Stomach (tissue), 9 donors: ENCODE results near the gene FGD6. TPM values are rescaled to one million over a fixed set of nuclear protein-coding genes. Genes with fewer than 3 reads are reported as not detected.

Source experiments
- DNase-seq, 2 donors: peaks; one replicate each; pipeline versions ENCODE4 v3.0.0 to v3.0.0-alpha.2; 2013 to 2019
- H3K27ac ChIP-seq, 5 donors: fragments of 200-600 bp in 4 of 5; sonication (generic) in 4 of 5; one replicate each; pipeline ENCODE4 v1.5.1; 2013 to 2019; ENCODE audit warnings: mild to moderate bottlenecking in 1 of 5, moderate library complexity in 1 of 5
- H3K27me3 ChIP-seq, 3 donors: fragments of 200-600 bp; sonication (generic); one replicate each; pipeline ENCODE4 v1.5.1; 2017 to 2019; ENCODE audit warnings: mixed run types in 1 of 3
- H3K36me3 ChIP-seq, 4 donors: fragments of 200-600 bp; sonication (generic); 1 replicate in 3 of 4; 2 replicates in 1 of 4; pipeline ENCODE4 v1.5.1; 2016 to 2019
- H3K4me1 ChIP-seq, 4 donors: fragments of 200-600 bp; sonication (generic); one replicate each; pipeline ENCODE4 v1.5.1; 2016 to 2019
- H3K4me3 ChIP-seq, 4 donors: fragments of 200-600 bp; sonication (generic) in 3 of 4; one replicate each; pipeline ENCODE4 v1.5.1; 2016 to 2019; ENCODE audit warnings: mild to moderate bottlenecking in 1 of 4
- H3K9me3 ChIP-seq, 4 donors: fragments of 200-600 bp; sonication (generic); one replicate each; pipeline ENCODE4 v1.5.1; 2016 to 2019
- EP300 ChIP-seq: sonication (generic); formaldehyde crosslinking; IDR thresholded peaks from one replicate; pipeline ENCODE4 v1.6.1; 2017; ENCODE audit warnings: antibody characterized with exemption
- POLR2A ChIP-seq, 4 donors: fragments of 450-650 bp; IDR thresholded peaks; one replicate each; pipeline ENCODE4 v1.6.1; 2016; ENCODE audit warnings: antibody characterized with exemption in 4 of 4, control low read depth in 2 of 4, mild to moderate bottlenecking in 1 of 4, moderate library complexity in 1 of 4
- POLR2AphosphoS5 ChIP-seq, 3 donors: sonication (generic); formaldehyde crosslinking; IDR thresholded peaks; one replicate each; pipeline ENCODE4 v1.6.1; 2016; ENCODE audit warnings: antibody characterized with exemption in 3 of 3
- WGBS, 5 donors: extraction: QIAGEN DNeasy Blood & Tissue Kit in 3 of 5; methylation state at CpG; one replicate each; pipeline versions ENCODE4 v1.1.5 to v1.1.7; 2013 to 2018; 5-methylcytosine and 5-hydroxymethylcytosine counted together
- intact Hi-C: fragments of 100-400 bp; cut with DNase I; formaldehyde crosslinking; loops from one replicate; pipeline ENCODE4 v1.15.1; 2023; ENCODE audit warnings: low total_unique reads
- polyA plus RNA-seq, 3 donors: library from polyadenylated mRNA; stranded (reverse); fragments of 200-250 nt; gene quantifications; one replicate each; pipeline ENCODE4 v1.2.3, GENCODE V29; 2013
- total RNA-seq, 5 donors: library from RNA; depleted of rRNA; stranded (reverse); fragments of >200 nt; gene quantifications; one replicate each; pipeline versions ENCODE4 v1.1.0 to v1.2.3, GENCODE V29; 2014 to 2016
- TF ChIP-seq, protein P1 (sequence below), 7 experiments: fragments of 450-650 bp in 4 of 7; fragments of 200-600 bp in 3 of 7; sonication (generic) in 3 of 7; IDR thresholded peaks; one replicate each; pipeline ENCODE4 v1.5.1; 2016 to 2019; ENCODE audit warnings: antibody characterized with exemption in 7 of 7, control low read depth in 2 of 7, mild to moderate bottlenecking in 1 of 7
- donor health status: healthy with polysubstance abuse.
- donor health status: Bipolar disorder and iron deficiency.
- donor health status: healthy.

Gene FGD6
- total and polyA plus RNA-seq, 8 donors = 0.92 to 16.3 (median 5.7) TPM

DNA sequence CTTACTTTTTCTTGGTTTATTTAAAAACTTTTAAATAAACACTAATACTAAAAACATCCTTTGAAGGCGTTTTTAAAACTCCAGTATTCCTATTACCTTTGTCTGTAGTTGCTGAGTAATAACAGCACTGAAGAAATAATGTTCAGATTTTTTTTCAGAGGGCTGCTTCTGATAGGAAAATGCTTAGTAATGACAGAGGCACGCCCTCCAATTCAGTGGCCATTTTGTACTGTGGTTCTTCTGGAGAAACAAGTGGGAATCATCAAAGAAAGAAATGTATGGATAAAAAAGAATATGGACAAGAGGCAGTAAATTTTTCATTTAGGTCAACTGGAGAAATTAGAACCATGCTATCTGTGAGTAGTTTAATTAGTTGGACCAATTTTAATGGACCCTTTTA lies 13.9 kb upstream of the FGD6 start:
- no peak overlapping the region for H3K27ac ChIP-seq
- WGBS, 5 donors = 51 to 57% (median 56%) methylated on average over 2 of the region's 2 CpGs
- DNase-seq = peak in 1 of 2 donors; percentile 51

DNA sequence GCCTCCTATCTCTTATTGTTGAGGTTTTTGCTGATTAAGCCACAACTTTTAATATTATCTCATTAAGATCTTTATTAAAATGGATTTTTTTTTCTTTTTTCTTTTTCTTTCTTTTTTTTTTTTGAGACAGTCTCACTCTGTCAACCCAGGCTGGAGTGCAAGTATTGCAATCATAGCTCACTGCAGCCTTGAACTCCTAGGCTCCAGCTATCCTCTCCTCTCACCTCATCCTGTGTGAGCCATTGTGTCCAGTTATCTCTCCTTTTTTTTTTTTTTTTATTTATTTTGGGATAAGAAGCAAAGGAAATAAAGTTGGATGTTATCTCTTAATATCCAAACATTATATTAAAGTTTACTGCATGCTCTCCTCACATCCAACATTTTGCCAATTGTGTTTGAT lies 13.0 kb upstream of the FGD6 start:
- Histone ChIP-seq H3K27me3 (no peaks in the 10 kb centered on the region), H3K9me3 (no peaks in the 10 kb centered on the region), H3K27ac (no peak overlapping the region), H3K4me1 (peaks cover 0 to 43% (median 26%) of the 10 kb centered on the region in 4 donors), H3K4me3 (no peak overlapping the region), H3K36me3 (peaks cover under 1 to 6% (median 3%) of the 10 kb centered on the region in 4 donors)
- no peak for TF ChIP-seq POLR2AphosphoS5 (IDR thresholded peaks at IDR 0.05)
- TF ChIP-seq EP300 = no peak
- TF ChIP-seq, protein P1, sequence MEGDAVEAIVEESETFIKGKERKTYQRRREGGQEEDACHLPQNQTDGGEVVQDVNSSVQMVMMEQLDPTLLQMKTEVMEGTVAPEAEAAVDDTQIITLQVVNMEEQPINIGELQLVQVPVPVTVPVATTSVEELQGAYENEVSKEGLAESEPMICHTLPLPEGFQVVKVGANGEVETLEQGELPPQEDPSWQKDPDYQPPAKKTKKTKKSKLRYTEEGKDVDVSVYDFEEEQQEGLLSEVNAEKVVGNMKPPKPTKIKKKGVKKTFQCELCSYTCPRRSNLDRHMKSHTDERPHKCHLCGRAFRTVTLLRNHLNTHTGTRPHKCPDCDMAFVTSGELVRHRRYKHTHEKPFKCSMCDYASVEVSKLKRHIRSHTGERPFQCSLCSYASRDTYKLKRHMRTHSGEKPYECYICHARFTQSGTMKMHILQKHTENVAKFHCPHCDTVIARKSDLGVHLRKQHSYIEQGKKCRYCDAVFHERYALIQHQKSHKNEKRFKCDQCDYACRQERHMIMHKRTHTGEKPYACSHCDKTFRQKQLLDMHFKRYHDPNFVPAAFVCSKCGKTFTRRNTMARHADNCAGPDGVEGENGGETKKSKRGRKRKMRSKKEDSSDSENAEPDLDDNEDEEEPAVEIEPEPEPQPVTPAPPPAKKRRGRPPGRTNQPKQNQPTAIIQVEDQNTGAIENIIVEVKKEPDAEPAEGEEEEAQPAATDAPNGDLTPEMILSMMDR (IDR thresholded peaks at IDR 0.05) = no peak
- no peak for TF ChIP-seq POLR2A (IDR thresholded peaks at IDR 0.05)
- intact Hi-C loops = no loop called here
- DNase-seq = no peak

More for the DNA sequence above, 13.9 kb upstream of the FGD6 start:
- Histone ChIP-seq H3K27me3 (no peaks in the 10 kb centered on the region), H3K4me3 (no peak overlapping the region), H3K9me3 (no peaks in the 10 kb centered on the region), H3K4me1 (peaks cover 0 to 43% (median 26%) of the 10 kb centered on the region in 4 donors), H3K36me3 (peaks cover 0 to 3% (median 2%) of the 10 kb centered on the region in 4 donors)
- intact Hi-C loops = no loop called here
- TF ChIP-seq, protein P1 (IDR thresholded peaks at IDR 0.05) = no peak
- TF ChIP-seq POLR2A (IDR thresholded peaks at IDR 0.05) = no peak
- no peak for TF ChIP-seq EP300
- no peak for TF ChIP-seq POLR2AphosphoS5 (IDR thresholded peaks at IDR 0.05)

DNA sequence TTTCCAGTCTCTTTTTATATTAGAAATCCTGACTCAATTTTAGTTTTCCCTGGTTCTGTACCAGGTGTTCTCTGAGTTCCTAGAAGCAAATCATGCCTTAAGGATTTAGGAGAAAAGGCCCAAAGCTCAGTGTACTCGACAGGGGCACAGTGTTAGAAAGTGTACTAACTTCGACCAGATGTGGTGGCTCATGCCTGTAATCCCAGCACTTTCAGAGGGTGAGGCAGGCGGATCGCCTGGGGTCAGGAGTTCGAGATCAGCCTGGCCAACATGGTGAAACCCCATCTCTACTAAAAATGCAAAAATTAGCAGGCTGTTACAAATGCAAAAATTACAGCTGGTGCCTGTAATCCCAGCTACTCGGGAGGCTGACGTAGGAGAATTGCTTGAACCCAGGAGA lies 12.4 kb upstream of the FGD6 start:
- Histone ChIP-seq H3K27me3 (no peaks in the 10 kb centered on the region), H3K27ac (no peak overlapping the region), H3K4me3 (no peak overlapping the region), H3K9me3 (no peaks in the 10 kb centered on the region), H3K4me1 (peaks cover 0 to 44% (median 27%) of the 10 kb centered on the region in 4 donors), H3K36me3 (peaks cover 5 to 13% (median 9%) of the 10 kb centered on the region in 4 donors)
- TF ChIP-seq POLR2A (IDR thresholded peaks at IDR 0.05) (no peak), EP300 (no peak), POLR2AphosphoS5 (IDR thresholded peaks at IDR 0.05) (no peak)
- TF ChIP-seq, protein P1 (IDR thresholded peaks at IDR 0.05) = no peak
- DNase-seq = no peak
- 84 to 92% (median 88%) methylated on average over 7 of the region's 7 CpGs for WGBS, 5 donors
- intact Hi-C loops = no loop called here

DNA sequence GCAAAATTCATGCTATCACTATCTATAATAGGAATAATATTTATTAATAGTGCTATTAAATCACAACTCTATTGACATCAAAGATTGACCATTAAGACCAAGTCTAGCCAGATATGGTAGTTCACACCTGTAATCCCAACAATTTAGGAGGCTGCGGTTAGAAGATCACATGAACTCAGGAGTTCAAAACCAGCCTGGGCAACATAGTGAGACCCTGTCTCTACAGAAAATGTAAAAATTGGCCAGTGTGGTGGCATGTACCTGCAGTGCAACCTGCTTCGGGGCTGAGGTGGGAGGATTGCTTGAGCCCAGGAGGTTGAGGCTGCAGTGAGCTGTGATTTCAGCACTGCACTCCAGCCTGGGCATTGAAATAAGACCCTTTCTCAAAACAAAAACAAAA lies 11.3 kb upstream of the FGD6 start:
- no peaks in the 10 kb centered on the region for H3K9me3 ChIP-seq
- no peaks in the 10 kb centered on the region for H3K27me3 ChIP-seq
- H3K36me3 ChIP-seq = peaks cover 5 to 15% (median 8%) of the 10 kb centered on the region in 4 donors
- 84 to 98% (median 90%) methylated on average over 2 of the region's 2 CpGs for WGBS, 5 donors
- no peak for DNase-seq
- H3K4me3 ChIP-seq = no peak overlapping the region
- intact Hi-C loops = no loop called here
- peaks cover 0 to 52% (median 27%) of the 10 kb centered on the region in 4 donors for H3K4me1 ChIP-seq
- no peak overlapping the region for H3K27ac ChIP-seq
- TF ChIP-seq POLR2AphosphoS5 (IDR thresholded peaks at IDR 0.05) (no peak), POLR2A (IDR thresholded peaks at IDR 0.05) (no peak), EP300 (no peak)
- TF ChIP-seq, protein P1 (IDR thresholded peaks at IDR 0.05) = no peak
